SU-DHL-6 (cell line): Measurements from ENCODE around the gene SERPINI1.

Experiments
- EZH2phosphoT487 ChIP-seq: fragments of 200-600 bp; sonication (generic), shearing (Covaris generic); conservative IDR thresholded peaks from 2 replicates; pipeline ENCODE4 v1.6.1; 2018; ENCODE audit warnings: mild to moderate bottlenecking, antibody characterized with exemption, low read length, moderate library complexity, mixed read lengths
- TF ChIP-seq, protein P1 (sequence below): fragments of 200-600 bp; sonication (generic); IDR thresholded peaks from one replicate; pipeline ENCODE4 v1.5.1; 2017; ENCODE audit warnings: antibody characterized with exemption, mild to moderate bottlenecking, low read length, moderate library complexity; ENCODE audit not compliant: insufficient read depth, poor library complexity, severe bottlenecking

DNA sequence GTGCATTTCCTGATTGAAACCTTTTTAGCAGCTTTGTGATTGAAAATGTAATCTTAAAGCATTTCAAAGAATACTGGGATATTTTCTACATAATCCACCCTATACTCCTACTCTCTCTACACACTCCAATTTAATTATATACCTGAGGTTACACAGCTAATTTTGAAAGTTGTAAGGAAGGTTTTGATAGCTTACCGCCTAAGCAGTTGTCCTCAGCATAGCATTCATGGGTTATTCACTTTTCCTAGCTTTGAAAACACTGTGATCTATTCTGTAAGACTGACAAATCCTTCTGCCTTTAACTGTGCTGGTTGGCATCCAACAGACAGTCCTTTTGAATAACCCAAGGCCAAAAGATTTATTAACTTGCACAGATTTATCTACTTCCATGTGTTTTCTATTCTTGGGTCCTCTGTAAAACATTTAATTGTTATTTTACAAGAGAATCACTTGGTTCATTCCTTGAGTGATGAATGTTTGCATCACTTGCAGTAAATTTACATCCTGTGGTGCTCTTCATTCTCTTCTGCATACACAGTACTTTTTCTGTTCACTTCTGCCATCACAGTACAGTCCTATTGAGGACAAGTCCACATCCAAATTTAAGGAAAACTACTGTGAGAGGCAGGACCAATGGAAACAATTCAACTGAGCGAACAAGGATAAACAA is 44.8 kb downstream of the SERPINI1 start:
- no peak for TF ChIP-seq EZH2phosphoT487
- TF ChIP-seq, protein P1, sequence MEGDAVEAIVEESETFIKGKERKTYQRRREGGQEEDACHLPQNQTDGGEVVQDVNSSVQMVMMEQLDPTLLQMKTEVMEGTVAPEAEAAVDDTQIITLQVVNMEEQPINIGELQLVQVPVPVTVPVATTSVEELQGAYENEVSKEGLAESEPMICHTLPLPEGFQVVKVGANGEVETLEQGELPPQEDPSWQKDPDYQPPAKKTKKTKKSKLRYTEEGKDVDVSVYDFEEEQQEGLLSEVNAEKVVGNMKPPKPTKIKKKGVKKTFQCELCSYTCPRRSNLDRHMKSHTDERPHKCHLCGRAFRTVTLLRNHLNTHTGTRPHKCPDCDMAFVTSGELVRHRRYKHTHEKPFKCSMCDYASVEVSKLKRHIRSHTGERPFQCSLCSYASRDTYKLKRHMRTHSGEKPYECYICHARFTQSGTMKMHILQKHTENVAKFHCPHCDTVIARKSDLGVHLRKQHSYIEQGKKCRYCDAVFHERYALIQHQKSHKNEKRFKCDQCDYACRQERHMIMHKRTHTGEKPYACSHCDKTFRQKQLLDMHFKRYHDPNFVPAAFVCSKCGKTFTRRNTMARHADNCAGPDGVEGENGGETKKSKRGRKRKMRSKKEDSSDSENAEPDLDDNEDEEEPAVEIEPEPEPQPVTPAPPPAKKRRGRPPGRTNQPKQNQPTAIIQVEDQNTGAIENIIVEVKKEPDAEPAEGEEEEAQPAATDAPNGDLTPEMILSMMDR = no peak
